NAMALWA (cell line): Measurements from ENCODE around the gene BRWD1.

Experiments
- DNase-seq: peaks from one replicate; pipeline ENCODE4 v3.0.0-alpha.2; 2015; ENCODE audit warnings: low spot score

The BRWD1 gene

GRCh38 chr21:39197448-39198233, 115.8 kb downstream of the BRWD1 start:
- no peak for DNase-seq

GRCh38 chr21:39196838-39197237, 116.6 kb downstream of the BRWD1 start:
- DNase-seq, result no peak

- DNase-seq, result no peak
Observed at GRCh38 chr21:39196310-39196709, 117.1 kb downstream of the BRWD1 start.

DNA sequence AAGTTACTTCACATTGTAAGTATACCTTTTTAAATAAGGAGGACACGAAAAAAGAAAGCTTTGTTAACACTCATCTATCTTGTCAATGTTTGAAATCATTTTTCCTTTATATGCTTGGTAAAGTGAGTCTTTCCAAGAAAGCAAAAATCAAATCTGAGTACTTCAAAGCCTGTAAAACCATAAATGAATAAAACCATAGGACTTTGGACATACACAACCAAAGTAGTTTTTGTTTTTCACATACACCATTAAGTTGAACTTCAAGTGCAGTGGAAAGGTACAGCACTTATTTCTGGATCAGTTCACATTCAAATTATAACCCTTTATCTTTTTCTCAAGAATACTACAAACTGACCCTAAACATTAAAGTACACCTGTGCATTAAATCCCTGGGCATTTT, 120.1 kb downstream of the BRWD1 start:
- no peak for DNase-seq

GRCh38 chr21:39189857-39190604, 123.4 kb downstream of the BRWD1 start:
- DNase-seq, result no peak

GRCh38 chr21:39188521-39189139, 124.8 kb downstream of the BRWD1 start:
- no peak for DNase-seq

GRCh38 chr21:39187141-39187540, 126.3 kb downstream of the BRWD1 start:
- no peak for DNase-seq

DNA sequence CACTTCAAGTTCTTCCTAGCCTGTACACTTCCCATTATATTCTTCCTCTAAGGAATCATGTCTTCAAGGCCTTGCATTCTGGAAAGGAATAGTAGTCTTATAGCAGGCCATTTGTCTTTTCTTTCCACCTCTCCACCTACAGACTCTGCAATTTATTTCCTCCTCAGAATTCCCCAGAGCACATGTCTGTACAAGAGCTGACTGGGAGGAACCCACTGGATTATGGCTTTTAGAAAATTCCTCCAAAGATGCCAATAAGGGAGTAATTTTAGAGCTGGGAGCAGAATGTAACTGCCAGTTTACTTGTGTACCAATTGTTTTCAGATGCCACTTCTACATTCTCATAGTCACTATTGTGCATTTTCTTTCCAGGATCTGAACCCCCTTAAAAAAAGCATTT, 126.8 kb downstream of the BRWD1 start:
- no peak for DNase-seq

GRCh38 chr21:39185157-39185556, 128.3 kb downstream of the BRWD1 start:
- no peak for DNase-seq

GRCh38 chr21:39184050-39184980, 129.1 kb downstream of the BRWD1 start:
- DNase-seq, result peak; percentile 61

GRCh38 chr21:39183272-39184049, 130.0 kb downstream of the BRWD1 start, which contains the start of gene PSMG1:
PSMG1 (minus strand) TSS chr21:39183451; CDS start chr21:39183385, 66 bp downstream.
- DNase-seq, result peak; percentile 95

- DNase-seq, result peak; percentile 47
Observed at GRCh38 chr21:39182484-39183271, 130.8 kb downstream of the BRWD1 start.

DNA sequence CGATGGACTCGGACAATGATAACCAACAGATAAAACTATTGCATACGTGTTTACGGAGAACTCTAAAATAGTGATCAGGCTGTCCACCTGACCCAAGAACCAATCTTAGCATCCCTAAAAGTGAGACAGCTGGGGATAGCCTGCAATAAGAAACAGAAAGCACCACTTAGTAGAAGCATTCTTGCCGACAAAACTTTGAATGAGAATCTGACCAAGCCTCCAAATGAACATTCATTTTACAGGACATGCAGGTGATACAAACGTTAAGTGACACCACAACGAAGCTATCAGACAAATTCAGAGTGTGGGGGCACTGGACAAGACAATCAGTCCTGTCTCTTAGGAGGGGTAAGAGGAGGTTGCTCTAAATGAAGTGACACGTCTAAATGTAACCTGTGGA, 131.4 kb downstream of the BRWD1 start:
- DNase-seq, result no peak

- no peak for DNase-seq
Observed at GRCh38 chr21:39181205-39181818, 132.1 kb downstream of the BRWD1 start.

- peak; percentile 62 for DNase-seq
Observed at GRCh38 chr21:39180429-39181019, 132.9 kb downstream of the BRWD1 start.

GRCh38 chr21:39178421-39178820, 135.0 kb downstream of the BRWD1 start:
- DNase-seq, result no peak

GRCh38 chr21:39176271-39176709, 137.1 kb downstream of the BRWD1 start:
- no peak for DNase-seq

DNA sequence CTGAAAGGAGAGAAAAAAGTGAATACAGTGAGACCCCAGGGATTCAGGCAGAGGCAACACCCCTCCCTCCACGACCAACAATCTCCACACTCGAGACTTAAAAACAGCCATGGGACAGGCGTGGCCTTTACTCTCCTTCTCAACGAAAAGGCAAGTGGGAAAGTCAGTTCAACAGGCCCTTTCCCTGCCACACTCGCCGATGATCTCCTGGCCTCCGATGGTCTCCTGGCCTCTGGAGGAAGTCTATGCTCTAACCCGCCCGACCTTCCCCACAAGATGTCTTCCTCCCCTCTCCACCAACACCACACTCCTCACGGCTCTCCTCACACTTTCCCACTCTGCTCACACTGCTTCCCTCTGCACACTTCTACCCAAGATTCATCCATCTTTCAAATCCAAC, 137.8 kb downstream of the BRWD1 start:
- no peak for DNase-seq

DNA sequence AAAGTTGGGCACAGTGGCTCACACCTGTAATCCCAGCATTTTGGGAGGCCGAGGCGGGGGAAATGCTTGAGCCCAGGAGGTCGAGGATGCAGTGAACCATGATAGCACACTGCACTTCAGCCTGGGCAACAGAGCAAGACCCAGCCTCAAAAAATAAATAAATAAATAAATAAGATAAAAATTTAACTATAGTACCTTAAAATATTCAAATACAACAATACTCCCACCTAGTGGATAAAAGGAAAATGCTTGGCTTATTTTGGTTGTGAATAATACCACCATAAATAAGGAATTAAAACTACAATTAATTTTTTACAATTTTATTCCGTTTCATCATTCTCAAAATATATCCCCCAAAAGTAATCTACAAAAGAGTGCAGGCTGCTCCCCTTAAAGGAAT, 138.3 kb downstream of the BRWD1 start:
- peak; percentile 54 for DNase-seq
